HG03565 (cell line): Measurements from ENCODE around the gene SMIM1.
"Not testable (repeated sequence)": the region's sequence is repeated elsewhere in the genome, so short reads cannot be mapped to it uniquely, and the experiment has no call there.

ENCODE experiments used
- ATAC-seq: cut with Tn5 transposase; IDR thresholded peaks from one replicate; pipeline ENCODE4 v1.9.1; 2021; ENCODE audit warnings: mild to moderate bottlenecking, moderate library complexity; ENCODE audit not compliant: unreplicated experiment

Gene SMIM1

GRCh38 chr1:3736131-3736561 lies 36.4 kb upstream of the SMIM1 start:
- no peak for ATAC-seq

GRCh38 chr1:3736708-3737107 lies 35.8 kb upstream of the SMIM1 start:
- no peak for ATAC-seq

- no peak for ATAC-seq
Measured at GRCh38 chr1:3738943-3739342, 33.6 kb upstream of the SMIM1 start.

- ATAC-seq, result no peak
Measured at GRCh38 chr1:3740042-3740441, 32.5 kb upstream of the SMIM1 start.

GRCh38 chr1:3740752-3741151 lies 31.8 kb upstream of the SMIM1 start:
- ATAC-seq, result no peak

GRCh38 chr1:3741566-3742438 lies 30.7 kb upstream of the SMIM1 start:
- ATAC-seq, result no peak

- ATAC-seq, result no peak
Measured at GRCh38 chr1:3742439-3743298, 29.9 kb upstream of the SMIM1 start.

- no peak for ATAC-seq
Measured at GRCh38 chr1:3743421-3743820, 29.1 kb upstream of the SMIM1 start.

GRCh38 chr1:3743826-3744225 lies 28.7 kb upstream of the SMIM1 start:
- no peak for ATAC-seq

GRCh38 chr1:3744646-3745045 lies 27.9 kb upstream of the SMIM1 start:
- ATAC-seq, result no peak

GRCh38 chr1:3745071-3745470 lies 27.5 kb upstream of the SMIM1 start:
- ATAC-seq, result no peak

GRCh38 chr1:3745590-3746381 lies 26.8 kb upstream of the SMIM1 start:
- ATAC-seq, result no peak

- ATAC-seq, result no peak
Measured at GRCh38 chr1:3746389-3746829, 26.1 kb upstream of the SMIM1 start.

GRCh38 chr1:3746830-3747521 lies 25.6 kb upstream of the SMIM1 start:
- ATAC-seq, result peak; percentile 38

GRCh38 chr1:3747522-3747848 lies 25.1 kb upstream of the SMIM1 start:
- no peak for ATAC-seq

GRCh38 chr1:3747903-3748302 lies 24.6 kb upstream of the SMIM1 start:
- no peak for ATAC-seq

GRCh38 chr1:3748316-3748900 lies 24.1 kb upstream of the SMIM1 start:
- not testable (repeated sequence) for ATAC-seq

GRCh38 chr1:3749512-3749911 lies 23.0 kb upstream of the SMIM1 start:
- no peak for ATAC-seq

GRCh38 chr1:3750741-3751140 lies 21.8 kb upstream of the SMIM1 start:
- no peak for ATAC-seq

GRCh38 chr1:3752400-3752945 lies 20.1 kb upstream of the SMIM1 start, which contains the start of gene CCDC27:
CCDC27 (plus strand) TSS chr1:3752450; CDS start chr1:3752482, 32 bp downstream.
- no peak for ATAC-seq
